KMS-11 (cell line): ENCODE data around the gene KAZN.

Experiments
- H2AFZ ChIP-seq: fragments of 200-600 bp; sonication (generic); 2 replicates; pipeline ENCODE4 v1.6.1; 2016; ENCODE audit warnings: antibody characterized with exemption, mixed run types, low read depth
- H3K27ac ChIP-seq: fragments of 200-600 bp; sonication (generic); 2 replicates; pipeline ENCODE4 v1.6.1; 2016; ENCODE audit warnings: mild to moderate bottlenecking, mixed run types
- H3K27me3 ChIP-seq: fragments of 200-600 bp; sonication (generic); 2 replicates; pipeline ENCODE4 v1.6.1; 2017; ENCODE audit warnings: mild to moderate bottlenecking, low read depth, mixed run types, moderate library complexity; ENCODE audit not compliant: insufficient read depth
- H3K36me3 ChIP-seq: fragments of 200-600 bp; sonication (generic); 2 replicates; pipeline ENCODE4 v1.6.1; 2017; ENCODE audit warnings: mild to moderate bottlenecking, mixed run types; ENCODE audit not compliant: insufficient read depth
- H3K4me1 ChIP-seq: fragments of 200-600 bp; sonication (generic); 2 replicates; pipeline ENCODE4 v1.6.1; 2016; ENCODE audit warnings: mild to moderate bottlenecking, low read depth, mixed run types; ENCODE audit not compliant: poor library complexity, severe bottlenecking
- H3K4me2 ChIP-seq: fragments of 200-600 bp; sonication (generic); 2 replicates; pipeline ENCODE4 v1.7.0; 2016; ENCODE audit warnings: mild to moderate bottlenecking, mixed run types
- H3K4me3 ChIP-seq: fragments of 200-600 bp; sonication (generic); IDR thresholded peaks from 2 replicates; pipeline ENCODE4 v1.6.1; 2017; ENCODE audit warnings: low read depth, low read length, mixed read lengths; ENCODE audit not compliant: insufficient read depth
- H3K79me2 ChIP-seq: fragments of 200-600 bp; sonication (generic); 2 replicates; pipeline ENCODE4 v1.6.1; 2016; ENCODE audit warnings: low read depth, mixed run types; ENCODE audit not compliant: insufficient read depth
- H3K9ac ChIP-seq: fragments of 200-600 bp; sonication (generic); 2 replicates; pipeline ENCODE4 v1.6.1; 2016; ENCODE audit warnings: mild to moderate bottlenecking, mixed run types
- H4K20me1 ChIP-seq: fragments of 200-600 bp; sonication (generic); 2 replicates; pipeline ENCODE4 v1.6.1; 2016; ENCODE audit warnings: mild to moderate bottlenecking, mixed run types; ENCODE audit not compliant: insufficient read depth
- TF ChIP-seq, protein P1 (sequence below): fragments of 200-600 bp; sonication (generic); conservative IDR thresholded peaks from 2 replicates; pipeline ENCODE4 v1.6.1; 2017; ENCODE audit warnings: low read depth, mild to moderate bottlenecking, antibody characterized with exemption, low read length, moderate library complexity, mixed read lengths

The KAZN gene

GRCh38 chr1:14571810-14572767 is 26.4 kb upstream of the KAZN start:
- no peaks in the 10 kb centered on the region; the same call in 1 of the 2 replicates for H3K27me3 ChIP-seq
- H3K36me3 ChIP-seq, result no peaks in the 10 kb centered on the region
- H4K20me1 ChIP-seq, result no peaks in the 10 kb centered on the region
- no peak overlapping the region for H2AFZ ChIP-seq
- no peak overlapping the region for H3K9ac ChIP-seq
- H3K27ac ChIP-seq, result no peak overlapping the region
- TF ChIP-seq, protein P1, sequence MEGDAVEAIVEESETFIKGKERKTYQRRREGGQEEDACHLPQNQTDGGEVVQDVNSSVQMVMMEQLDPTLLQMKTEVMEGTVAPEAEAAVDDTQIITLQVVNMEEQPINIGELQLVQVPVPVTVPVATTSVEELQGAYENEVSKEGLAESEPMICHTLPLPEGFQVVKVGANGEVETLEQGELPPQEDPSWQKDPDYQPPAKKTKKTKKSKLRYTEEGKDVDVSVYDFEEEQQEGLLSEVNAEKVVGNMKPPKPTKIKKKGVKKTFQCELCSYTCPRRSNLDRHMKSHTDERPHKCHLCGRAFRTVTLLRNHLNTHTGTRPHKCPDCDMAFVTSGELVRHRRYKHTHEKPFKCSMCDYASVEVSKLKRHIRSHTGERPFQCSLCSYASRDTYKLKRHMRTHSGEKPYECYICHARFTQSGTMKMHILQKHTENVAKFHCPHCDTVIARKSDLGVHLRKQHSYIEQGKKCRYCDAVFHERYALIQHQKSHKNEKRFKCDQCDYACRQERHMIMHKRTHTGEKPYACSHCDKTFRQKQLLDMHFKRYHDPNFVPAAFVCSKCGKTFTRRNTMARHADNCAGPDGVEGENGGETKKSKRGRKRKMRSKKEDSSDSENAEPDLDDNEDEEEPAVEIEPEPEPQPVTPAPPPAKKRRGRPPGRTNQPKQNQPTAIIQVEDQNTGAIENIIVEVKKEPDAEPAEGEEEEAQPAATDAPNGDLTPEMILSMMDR, result no peak; the same call in 1 of the 2 replicates
- H3K4me1 ChIP-seq, result no peaks in the 10 kb centered on the region
- H3K79me2 ChIP-seq, result no peaks in the 10 kb centered on the region
- no peak overlapping the region for H3K4me2 ChIP-seq
- H3K4me3 ChIP-seq, result no peak overlapping the region

- no peaks in the 10 kb centered on the region for H3K4me1 ChIP-seq
- H3K4me2 ChIP-seq, result no peak overlapping the region
- TF ChIP-seq, protein P1, result no peak
- H3K27ac ChIP-seq, result no peak overlapping the region
- no peak overlapping the region for H3K9ac ChIP-seq
- H3K4me3 ChIP-seq, result no peak overlapping the region
- H2AFZ ChIP-seq, result no peak overlapping the region
- H3K36me3 ChIP-seq, result no peaks in the 10 kb centered on the region
- no peaks in the 10 kb centered on the region; the same call in 1 of the 2 replicates for H3K27me3 ChIP-seq
- H3K79me2 ChIP-seq, result no peaks in the 10 kb centered on the region
- H4K20me1 ChIP-seq, result no peaks in the 10 kb centered on the region
These were observed 25.6 kb upstream of the KAZN start for GRCh38 chr1:14572861-14573260.

GRCh38 chr1:14576155-14576554 is 22.3 kb upstream of the KAZN start:
- H2AFZ ChIP-seq, result no peak overlapping the region
- no peaks in the 10 kb centered on the region; the same call in 1 of the 2 replicates for H3K27me3 ChIP-seq
- no peak overlapping the region for H3K4me3 ChIP-seq
- no peaks in the 10 kb centered on the region for H3K79me2 ChIP-seq
- no peaks in the 10 kb centered on the region for H3K4me1 ChIP-seq
- no peaks in the 10 kb centered on the region for H4K20me1 ChIP-seq
- H3K36me3 ChIP-seq, result no peaks in the 10 kb centered on the region
- TF ChIP-seq, protein P1, result no peak
- H3K27ac ChIP-seq, result no peak overlapping the region
- H3K4me2 ChIP-seq, result no peak overlapping the region
- no peak overlapping the region for H3K9ac ChIP-seq

GRCh38 chr1:14577261-14577660 is 21.2 kb upstream of the KAZN start:
- Histone ChIP-seq H3K27ac (no peak overlapping the region), H3K36me3 (no peaks in the 10 kb centered on the region), H4K20me1 (no peaks in the 10 kb centered on the region), H2AFZ (no peak overlapping the region), H3K4me1 (no peaks in the 10 kb centered on the region), H3K4me3 (no peak overlapping the region), H3K4me2 (no peak overlapping the region), H3K27me3 (no peaks in the 10 kb centered on the region; the same call in 1 of the 2 replicates), H3K79me2 (no peaks in the 10 kb centered on the region), H3K9ac (no peak overlapping the region)
- TF ChIP-seq, protein P1, result no peak
